ENCODE data around the gene KRT4. TPM values are rescaled to one million over a fixed set of nuclear protein-coding genes. Genes with fewer than 3 reads are reported as not detected.

The KRT4 gene
- total and polyA plus RNA-seq, 2 experiments from 2014 or later = not detected

DNA sequence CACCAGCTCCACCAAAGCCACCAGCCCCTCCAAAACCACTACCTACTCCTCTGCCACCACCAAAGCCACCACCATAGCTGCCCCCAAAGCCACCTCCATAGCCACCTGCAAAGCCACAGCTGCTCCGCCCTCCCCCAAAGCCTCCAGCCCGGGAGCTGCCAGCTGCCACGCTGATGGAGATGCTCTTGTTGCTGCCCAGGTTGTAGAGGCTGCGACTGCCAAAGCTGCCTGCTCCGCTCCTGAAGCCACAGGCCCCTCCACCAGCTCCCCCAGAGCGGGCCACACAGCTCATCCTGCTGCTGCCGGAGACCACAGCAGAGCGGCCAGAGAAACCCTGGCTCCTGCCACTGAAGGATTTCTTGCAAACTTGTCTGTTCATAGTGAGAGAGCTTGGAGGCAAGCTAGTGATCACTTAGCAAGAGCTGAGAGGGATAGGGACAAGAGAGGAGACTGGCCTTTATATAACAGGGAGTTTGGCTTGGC is 37.0 kb downstream of the KRT4 start, which contains the start of gene KRT76:
Gene KRT76, minus strand, starts transcription at position 433 of the 483 bp plus-strand sequence. Its CDS starts 54 bp downstream, at position 379.
- TF ChIP-seq, protein P1, sequence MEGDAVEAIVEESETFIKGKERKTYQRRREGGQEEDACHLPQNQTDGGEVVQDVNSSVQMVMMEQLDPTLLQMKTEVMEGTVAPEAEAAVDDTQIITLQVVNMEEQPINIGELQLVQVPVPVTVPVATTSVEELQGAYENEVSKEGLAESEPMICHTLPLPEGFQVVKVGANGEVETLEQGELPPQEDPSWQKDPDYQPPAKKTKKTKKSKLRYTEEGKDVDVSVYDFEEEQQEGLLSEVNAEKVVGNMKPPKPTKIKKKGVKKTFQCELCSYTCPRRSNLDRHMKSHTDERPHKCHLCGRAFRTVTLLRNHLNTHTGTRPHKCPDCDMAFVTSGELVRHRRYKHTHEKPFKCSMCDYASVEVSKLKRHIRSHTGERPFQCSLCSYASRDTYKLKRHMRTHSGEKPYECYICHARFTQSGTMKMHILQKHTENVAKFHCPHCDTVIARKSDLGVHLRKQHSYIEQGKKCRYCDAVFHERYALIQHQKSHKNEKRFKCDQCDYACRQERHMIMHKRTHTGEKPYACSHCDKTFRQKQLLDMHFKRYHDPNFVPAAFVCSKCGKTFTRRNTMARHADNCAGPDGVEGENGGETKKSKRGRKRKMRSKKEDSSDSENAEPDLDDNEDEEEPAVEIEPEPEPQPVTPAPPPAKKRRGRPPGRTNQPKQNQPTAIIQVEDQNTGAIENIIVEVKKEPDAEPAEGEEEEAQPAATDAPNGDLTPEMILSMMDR (IDR thresholded peaks at IDR 0.05; ENCODE audit: low read depth, low read length) = no peak
- H3K27me3 ChIP-seq = peaks cover 71% of the 10 kb centered on the region
- no peaks in the 10 kb centered on the region for H3K36me3 ChIP-seq
- H3K27ac ChIP-seq = no peak within 1 kb of the TSS
- H3K4me1 ChIP-seq (ENCODE audit: low read depth) = no peaks in the 10 kb centered on the region
- no peaks in the 10 kb centered on the region for H3K9me3 ChIP-seq (ENCODE audit: low read depth)
- DNase-seq (ENCODE audit: low read depth in 1 of 2, low spot score in 1 of 2) = no peak
- no peak within 1 kb of the TSS for H3K4me3 ChIP-seq

DNA sequence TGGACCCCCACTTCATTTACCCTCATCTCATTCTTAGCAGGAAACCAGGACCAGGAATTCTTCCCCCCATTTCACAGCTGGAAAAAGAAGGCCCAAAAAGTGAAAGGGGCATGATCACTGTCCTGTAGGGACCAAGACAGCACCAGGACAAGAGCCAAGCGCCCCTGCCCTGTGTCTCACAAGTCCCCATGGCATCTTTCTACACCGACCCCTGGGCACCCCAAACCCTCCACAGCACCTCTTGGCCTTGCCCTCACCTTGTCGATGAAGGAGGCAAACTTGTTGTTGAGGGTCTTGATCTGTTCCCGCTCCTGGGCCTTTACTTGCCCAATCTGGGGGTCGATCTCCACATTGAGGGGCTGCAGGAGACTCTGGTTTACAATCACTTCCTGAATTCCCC is 37.5 kb downstream of the KRT4 start:
- no peak for DNase-seq (ENCODE audit: low read depth in 1 of 2, low spot score in 1 of 2)
- no peak overlapping the region for H3K27ac ChIP-seq
- H3K4me1 ChIP-seq (ENCODE audit: low read depth) = no peaks in the 10 kb centered on the region
- TF ChIP-seq, protein P1 (IDR thresholded peaks at IDR 0.05; ENCODE audit: low read depth, low read length) = no peak
- peaks cover 68% of the 10 kb centered on the region for H3K27me3 ChIP-seq
- no peaks in the 10 kb centered on the region for H3K9me3 ChIP-seq (ENCODE audit: low read depth)
- H3K36me3 ChIP-seq = no peaks in the 10 kb centered on the region
- no peak overlapping the region for H3K4me3 ChIP-seq

DNA sequence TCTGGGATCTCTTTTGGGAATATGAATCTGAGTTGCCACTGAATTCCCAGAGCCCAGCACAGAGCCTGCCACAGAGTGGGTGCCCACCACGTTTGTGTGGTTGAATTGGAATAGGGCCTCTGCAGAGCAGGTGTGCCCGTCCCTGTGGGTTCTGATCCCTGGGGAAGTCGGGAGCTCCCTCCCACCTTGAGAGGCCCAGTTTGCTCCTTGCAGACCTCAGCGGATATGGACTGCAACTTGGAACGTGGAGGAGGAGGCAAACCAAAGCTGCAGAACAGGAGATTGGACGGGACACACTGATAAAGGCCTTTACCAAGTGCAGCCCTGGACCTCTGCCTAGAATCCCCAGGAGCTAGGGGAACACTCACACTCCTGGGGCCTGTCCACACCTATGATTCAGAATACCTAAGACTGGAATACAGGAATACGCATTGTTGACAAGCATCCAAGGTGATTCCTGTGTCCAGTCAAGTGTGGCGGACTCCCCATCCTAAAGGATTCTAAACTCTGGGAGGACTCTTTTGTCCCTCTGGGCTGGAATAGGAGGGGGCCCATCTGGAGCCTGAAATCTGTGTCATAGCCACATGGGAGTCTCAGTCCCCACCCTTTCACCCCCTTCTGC is 39.2 kb downstream of the KRT4 start:
- no peaks in the 10 kb centered on the region for H3K9me3 ChIP-seq (ENCODE audit: low read depth)
- no peak overlapping the region for H3K27ac ChIP-seq
- no peak for DNase-seq (ENCODE audit: low read depth in 1 of 2, low spot score in 1 of 2)
- H3K36me3 ChIP-seq = no peaks in the 10 kb centered on the region
- H3K4me1 ChIP-seq (ENCODE audit: low read depth) = no peaks in the 10 kb centered on the region
- H3K4me3 ChIP-seq = no peak overlapping the region
- H3K27me3 ChIP-seq = peaks cover 51% of the 10 kb centered on the region
- TF ChIP-seq, protein P1 (IDR thresholded peaks at IDR 0.05; ENCODE audit: low read depth, low read length) = no peak

DNA sequence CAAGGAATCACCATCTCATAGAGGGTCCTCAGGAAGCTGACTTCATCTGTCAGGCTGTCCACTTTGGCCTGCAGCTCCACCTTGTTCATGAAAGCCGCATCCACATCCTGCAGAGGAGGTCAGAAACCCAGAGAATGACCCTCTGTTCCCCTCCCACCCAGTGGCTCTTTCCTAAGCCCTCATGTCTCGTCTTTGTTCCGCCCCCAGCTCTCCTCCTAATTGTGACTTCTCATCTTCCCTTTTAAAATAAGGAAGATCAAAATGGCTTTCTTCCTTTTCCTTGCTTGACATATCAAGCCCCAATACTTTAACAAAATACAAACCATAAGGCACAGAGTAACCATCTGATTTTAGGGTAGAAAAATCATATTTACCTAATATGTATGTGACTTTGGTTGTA is 41.1 kb downstream of the KRT4 start:
- Histone ChIP-seq H3K4me1 (ENCODE audit: low read depth) (no peaks in the 10 kb centered on the region), H3K9me3 (ENCODE audit: low read depth) (no peaks in the 10 kb centered on the region), H3K4me3 (no peak overlapping the region), H3K27ac (no peak overlapping the region), H3K36me3 (no peaks in the 10 kb centered on the region), H3K27me3 (peaks cover 34% of the 10 kb centered on the region)
- DNase-seq (ENCODE audit: low read depth in 1 of 2, low spot score in 1 of 2) = no peak
- TF ChIP-seq, protein P1 (IDR thresholded peaks at IDR 0.05; ENCODE audit: low read depth, low read length) = no peak

DNA sequence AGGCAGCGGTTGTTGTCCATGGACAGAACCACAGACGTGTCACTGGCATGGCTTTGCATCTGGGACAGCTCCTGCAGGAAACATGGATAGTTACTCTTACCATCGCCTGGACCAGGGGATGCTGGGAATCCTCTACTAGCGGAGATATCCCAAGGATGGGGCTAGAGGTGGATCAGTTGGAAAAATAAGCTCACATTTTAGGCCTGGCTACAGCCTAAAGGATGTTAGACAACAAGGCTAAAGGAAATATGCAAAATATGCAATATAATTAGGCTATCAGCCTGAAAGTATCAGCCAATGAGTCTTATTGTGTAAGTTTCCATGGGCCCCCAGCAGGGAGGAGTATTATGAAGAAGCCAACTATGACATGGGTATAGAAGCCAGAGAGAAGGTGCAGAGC is 41.7 kb downstream of the KRT4 start:
- Histone ChIP-seq H3K27ac (no peak overlapping the region), H3K4me3 (no peak overlapping the region), H3K4me1 (ENCODE audit: low read depth) (no peaks in the 10 kb centered on the region), H3K27me3 (peaks cover 28% of the 10 kb centered on the region), H3K36me3 (no peaks in the 10 kb centered on the region), H3K9me3 (ENCODE audit: low read depth) (no peaks in the 10 kb centered on the region)
- TF ChIP-seq, protein P1 (IDR thresholded peaks at IDR 0.05; ENCODE audit: low read depth, low read length) = no peak
- DNase-seq (ENCODE audit: low read depth in 1 of 2, low spot score in 1 of 2) = no peak
